HEK293 (cell line): ENCODE measurements around the gene GNAQ.

Experiments used
- CTCF ChIA-PET: fragments of 350-600 bp; formaldehyde crosslinking; extraction: SDS; loops from one replicate; lab custom pipeline; 2021; ENCODE audit warnings: antibody characterized with exemption; lab: Yijun Ruan, JAX
- POLR2A ChIA-PET: fragments of 300-600 bp; formaldehyde crosslinking; extraction: SDS; loops from one replicate; lab custom pipeline; 2020; ENCODE audit warnings: antibody characterized with exemption, inconsistent platforms; lab: Yijun Ruan, JAX
- H3K27ac ChIP-seq: fragments of 200-500 bp; sonication (Bioruptor generic); 2 replicates; pipeline ENCODE4 v1.5.1; 2014; ENCODE audit warnings: low read depth, low read length, control low read depth, inconsistent platforms; ENCODE audit errors: extremely low read depth
- H3K36me3 ChIP-seq, 2 experiments: fragments of 200-500 bp in 1 of 2; sonication (Bioruptor generic) in 1 of 2; 1 replicate in 1 of 2; 2 replicates in 1 of 2; pipeline ENCODE4 v1.5.1; 2014 to 2017; ENCODE audit warnings: inconsistent platforms in 2 of 2, low read length in 2 of 2; ENCODE audit not compliant: control insufficient read depth in 2 of 2, insufficient read depth in 1 of 2
- H3K4me1 ChIP-seq: fragments of 200-500 bp; sonication (Bioruptor generic); 2 replicates; pipeline ENCODE4 v1.5.1; 2014; ENCODE audit warnings: mild to moderate bottlenecking, low read length, inconsistent platforms; ENCODE audit not compliant: control insufficient read depth, insufficient read depth
- H3K4me3 ChIP-seq: 2 replicates; pipeline ENCODE4 v1.5.1; 2011; ENCODE audit warnings: low read depth, mild to moderate bottlenecking, control low read depth, low read length, moderate library complexity
- H3K9me3 ChIP-seq: fragments of 200-500 bp; sonication (Bioruptor generic); 2 replicates; pipeline ENCODE4 v1.5.1; 2014; ENCODE audit warnings: low read depth, low read length, inconsistent platforms; ENCODE audit not compliant: control insufficient read depth, insufficient read depth
- HOXD13 ChIP-seq: sonication (generic); formaldehyde crosslinking; IDR thresholded peaks from 2 replicates; pipeline ENCODE4 v1.8.0; 2022; ENCODE audit warnings: missing genetic modification reagents, borderline replicate concordance
- ZBTB21 ChIP-seq: fragments of 450-650 bp; formaldehyde crosslinking; IDR thresholded peaks from 2 replicates; pipeline ENCODE4 v1.5.1; 2017; ENCODE audit warnings: missing biosample characterization, missing genetic modification characterization
- ZNF121 ChIP-seq: fragments of 450-650 bp; formaldehyde crosslinking; IDR thresholded peaks from 2 replicates; pipeline ENCODE4 v1.5.1; 2016; ENCODE audit warnings: missing biosample characterization, missing genetic modification characterization
- ZNF169 ChIP-seq: fragments of 450-650 bp; formaldehyde crosslinking; IDR thresholded peaks from 2 replicates; pipeline ENCODE4 v1.5.1; 2016; ENCODE audit warnings: missing biosample characterization, missing genetic modification characterization
- ZNF175 ChIP-seq: fragments of 450-650 bp; formaldehyde crosslinking; IDR thresholded peaks from 2 replicates; pipeline ENCODE4 v1.5.1; 2016; ENCODE audit warnings: missing biosample characterization, missing genetic modification characterization
- ZNF24 ChIP-seq: fragments of 450-650 bp; formaldehyde crosslinking; IDR thresholded peaks from 2 replicates; pipeline ENCODE4 v1.5.1; 2016; ENCODE audit warnings: missing biosample characterization, missing genetic modification characterization
- ZNF274 ChIP-seq, 2 experiments: fragments of 200-500 bp in 1 of 2; fragments of 450-650 bp in 1 of 2; sonication (Bioruptor generic) in 1 of 2; formaldehyde crosslinking in 1 of 2; IDR thresholded peaks; 2 replicates each; pipeline versions ENCODE4 v1.5.1 to v1.6.1; 2014 to 2016; ENCODE audit warnings: borderline replicate concordance in 1 of 2, inconsistent platforms in 1 of 2, low read length in 1 of 2, missing biosample characterization in 1 of 2, missing genetic modification characterization in 1 of 2
- ZNF292 ChIP-seq: fragments of 450-650 bp; formaldehyde crosslinking; IDR thresholded peaks from 2 replicates; pipeline ENCODE4 v1.5.1; 2016; ENCODE audit warnings: low read depth, missing biosample characterization, missing genetic modification characterization, borderline replicate concordance
- ZNF426 ChIP-seq: fragments of 450-650 bp; formaldehyde crosslinking; IDR thresholded peaks from 2 replicates; pipeline ENCODE4 v1.5.1; 2017; ENCODE audit warnings: missing biosample characterization, missing genetic modification characterization, mild to moderate bottlenecking, inconsistent platforms, moderate library complexity
- ZNF670 ChIP-seq: fragments of 450-650 bp; formaldehyde crosslinking; IDR thresholded peaks from 2 replicates; pipeline ENCODE4 v1.5.1; 2016; ENCODE audit warnings: missing biosample characterization, missing genetic modification characterization, low read depth
- ZNF776 ChIP-seq: fragments of 450-650 bp; formaldehyde crosslinking; IDR thresholded peaks from 2 replicates; pipeline ENCODE4 v1.5.0; 2017; ENCODE audit warnings: missing biosample characterization, missing genetic modification characterization, borderline replicate concordance
- ZNF837 ChIP-seq: fragments of 450-650 bp; formaldehyde crosslinking; IDR thresholded peaks from 2 replicates; pipeline ENCODE4 v1.5.1; 2016; ENCODE audit warnings: missing biosample characterization, missing genetic modification characterization
- TF ChIP-seq, protein P1 (sequence below): fragments of 450-650 bp; formaldehyde crosslinking; IDR thresholded peaks from 2 replicates; pipeline ENCODE4 v1.5.1; 2016; ENCODE audit warnings: missing biosample characterization, missing genetic modification characterization
- TF ChIP-seq, protein P2 (sequence below): fragments of 450-650 bp; formaldehyde crosslinking; IDR thresholded peaks from 2 replicates; pipeline ENCODE4 v1.5.1; 2016; ENCODE audit warnings: missing biosample characterization, missing genetic modification characterization
- TF ChIP-seq, protein P3 (sequence below): fragments of 450-650 bp; formaldehyde crosslinking; IDR thresholded peaks from 2 replicates; pipeline ENCODE4 v1.5.1; 2017; ENCODE audit warnings: missing biosample characterization, missing genetic modification characterization
- TF ChIP-seq, protein P4 (sequence below): fragments of 450-650 bp; formaldehyde crosslinking; IDR thresholded peaks from 2 replicates; pipeline ENCODE4 v1.5.1; 2016; ENCODE audit warnings: missing biosample characterization, missing genetic modification characterization

The GNAQ gene

DNA sequence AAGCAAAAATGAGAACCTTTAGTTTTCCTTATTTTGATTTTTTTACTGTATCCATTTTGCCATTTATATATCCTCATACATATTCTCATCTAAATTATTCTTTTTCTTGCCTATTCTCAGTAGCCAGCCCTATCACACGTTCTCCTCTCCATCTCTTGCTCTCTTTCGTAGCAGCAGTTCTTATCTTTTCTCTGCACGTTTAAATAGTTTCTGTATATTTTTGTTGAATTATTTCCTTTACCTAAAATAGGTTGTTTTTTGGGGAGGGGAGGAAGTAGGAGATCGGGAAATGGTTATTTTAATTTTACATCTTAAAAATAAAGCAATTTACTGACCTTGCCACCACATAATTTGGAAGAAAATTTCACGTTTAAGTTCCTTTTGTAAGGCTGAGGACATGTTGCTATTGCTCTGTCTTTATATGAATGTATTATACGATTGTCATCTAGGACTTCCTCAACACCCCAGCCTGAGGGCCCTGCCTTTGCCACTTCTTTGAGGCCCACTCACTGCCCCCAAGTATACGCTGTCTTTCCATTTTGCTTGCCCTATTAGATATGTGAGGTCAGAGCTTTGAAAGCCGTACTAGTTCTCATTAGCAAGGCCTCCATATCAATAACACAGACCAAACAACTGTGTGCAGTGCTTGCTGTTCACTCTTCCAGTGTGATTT lies 140.3 kb downstream of the GNAQ start:
- H3K27ac ChIP-seq = no peak overlapping the region
- CTCF ChIA-PET = no interaction called here
- POLR2A ChIA-PET = no interaction called here

DNA sequence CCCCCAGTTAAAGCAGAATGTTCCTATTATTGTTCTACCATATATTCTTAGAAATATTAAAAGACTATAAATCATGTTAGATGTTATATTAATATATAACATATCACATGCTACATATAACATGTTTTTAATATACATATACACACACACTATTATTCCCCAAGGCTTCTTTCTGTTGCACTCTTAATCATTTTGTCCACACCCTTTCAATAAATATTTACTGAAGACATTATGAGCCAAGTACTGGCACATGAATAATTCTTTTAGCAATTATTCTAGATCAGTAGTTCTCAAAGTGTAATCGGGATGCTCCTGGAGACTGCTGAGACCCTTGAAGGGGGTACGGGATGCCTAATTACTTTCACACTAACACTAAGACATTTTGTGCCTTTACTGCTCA lies 143.9 kb downstream of the GNAQ start:
- no peak for TF ChIP-seq ZNF776 (tag by site-specific recombination)
- no peak for TF ChIP-seq ZNF426
- TF ChIP-seq, protein P1, sequence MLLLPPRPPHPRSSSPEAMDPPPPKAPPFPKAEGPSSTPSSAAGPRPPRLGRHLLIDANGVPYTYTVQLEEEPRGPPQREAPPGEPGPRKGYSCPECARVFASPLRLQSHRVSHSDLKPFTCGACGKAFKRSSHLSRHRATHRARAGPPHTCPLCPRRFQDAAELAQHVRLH (tag by site-specific recombination) = no peak
- TF ChIP-seq ZNF292 (tag by site-specific recombination) = no peak
- no peak for TF ChIP-seq ZNF274 (IDR thresholded peaks at IDR 0.05; ENCODE audit: low read length)
- TF ChIP-seq ZNF274 (tag by site-specific recombination; IDR thresholded peaks at IDR 0.05; ENCODE audit: borderline replicate concordance) = no peak
- TF ChIP-seq ZBTB21 (tag by site-specific recombination) = no peak
- TF ChIP-seq ZNF24 = no peak
- H3K36me3 ChIP-seq = no peaks in the 10 kb centered on the region
- CTCF ChIA-PET = interaction anchor here (0.5 kb wide), 1 partner anchor 46 kb away, joined by 3 read pairs; no protein-coding TSS in a partner anchor
- H3K4me3 ChIP-seq = no peak overlapping the region
- POLR2A ChIA-PET = no interaction called here
- no peaks in the 10 kb centered on the region for H3K4me1 ChIP-seq
- H3K9me3 ChIP-seq = no peaks in the 10 kb centered on the region
- H3K27ac ChIP-seq = no peak overlapping the region

More for the DNA sequence above, 140.3 kb downstream of the GNAQ start:
- TF ChIP-seq ZNF169 (tag by site-specific recombination) (no peak), ZNF670 (no peak), ZNF837 (tag by site-specific recombination) (no peak), HOXD13 (CRISPR knock-in tag) (no peak), ZNF175 (tag by site-specific recombination) (no peak)
- TF ChIP-seq, protein P2, sequence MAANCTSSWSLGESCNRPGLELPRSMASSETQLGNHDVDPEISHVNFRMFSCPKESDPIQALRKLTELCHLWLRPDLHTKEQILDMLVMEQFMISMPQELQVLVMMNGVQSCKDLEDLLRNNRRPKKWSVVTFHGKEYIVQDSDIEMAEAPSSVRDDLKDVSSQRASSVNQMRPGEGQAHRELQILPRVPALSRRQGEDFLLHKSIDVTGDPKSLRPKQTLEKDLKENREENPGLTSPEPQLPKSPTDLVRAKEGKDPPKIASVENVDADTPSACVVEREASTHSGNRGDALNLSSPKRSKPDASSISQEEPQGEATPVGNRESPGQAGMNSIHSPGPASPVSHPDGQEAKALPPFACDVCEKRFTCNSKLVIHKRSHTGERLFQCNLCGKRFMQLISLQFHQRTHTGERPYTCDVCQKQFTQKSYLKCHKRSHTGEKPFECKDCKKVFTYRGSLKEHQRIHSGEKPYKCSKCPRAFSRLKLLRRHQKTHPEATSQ (tag by site-specific recombination) = no peak
- TF ChIP-seq, protein P3, sequence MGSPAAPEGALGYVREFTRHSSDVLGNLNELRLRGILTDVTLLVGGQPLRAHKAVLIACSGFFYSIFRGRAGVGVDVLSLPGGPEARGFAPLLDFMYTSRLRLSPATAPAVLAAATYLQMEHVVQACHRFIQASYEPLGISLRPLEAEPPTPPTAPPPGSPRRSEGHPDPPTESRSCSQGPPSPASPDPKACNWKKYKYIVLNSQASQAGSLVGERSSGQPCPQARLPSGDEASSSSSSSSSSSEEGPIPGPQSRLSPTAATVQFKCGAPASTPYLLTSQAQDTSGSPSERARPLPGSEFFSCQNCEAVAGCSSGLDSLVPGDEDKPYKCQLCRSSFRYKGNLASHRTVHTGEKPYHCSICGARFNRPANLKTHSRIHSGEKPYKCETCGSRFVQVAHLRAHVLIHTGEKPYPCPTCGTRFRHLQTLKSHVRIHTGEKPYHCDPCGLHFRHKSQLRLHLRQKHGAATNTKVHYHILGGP = no peak
- Histone ChIP-seq H3K9me3 (no peaks in the 10 kb centered on the region), H3K4me3 (no peak overlapping the region), H3K4me1 (no peaks in the 10 kb centered on the region), H3K36me3 (no peaks in the 10 kb centered on the region)

DNA sequence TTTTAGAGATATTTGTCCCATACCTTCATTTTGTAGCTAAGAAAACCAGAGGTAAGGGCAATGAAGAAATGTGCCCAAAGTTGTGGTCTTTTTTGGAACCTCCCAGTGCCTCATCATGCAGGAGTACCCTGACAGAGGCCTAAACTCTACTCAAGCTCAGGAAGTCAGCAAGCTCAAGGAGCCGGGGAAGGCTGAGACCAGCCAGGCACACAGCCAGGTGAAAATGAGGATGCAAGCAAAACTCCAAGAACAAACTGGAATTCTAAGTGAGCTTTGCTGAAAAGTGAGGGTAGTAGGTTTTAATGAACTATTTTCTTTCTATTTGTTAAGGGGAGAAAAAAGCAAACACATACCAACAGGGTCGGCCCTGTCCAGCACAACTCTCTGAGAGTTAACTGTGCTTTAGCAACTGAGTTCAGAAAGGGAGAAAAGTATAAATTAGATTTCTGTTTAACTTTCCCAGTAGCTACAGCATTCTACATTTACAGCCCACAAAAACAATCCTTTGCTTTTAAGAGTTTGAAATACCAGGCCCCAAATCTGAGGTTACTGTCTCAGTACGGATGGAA lies 146.4 kb downstream of the GNAQ start:
- no peaks in the 10 kb centered on the region for H3K9me3 ChIP-seq
- ChIA-PET POLR2A (no interaction called here), CTCF (interaction anchor here (0.9 to 1.5 kb wide), 4 partner anchors 8 to 150 kb away, joined by 3 to 6 read pairs (median 4); no protein-coding TSS in a partner anchor)
- H3K36me3 ChIP-seq = no peaks in the 10 kb centered on the region
- no peak overlapping the region for H3K27ac ChIP-seq
- no peaks in the 10 kb centered on the region for H3K4me1 ChIP-seq
- TF ChIP-seq ZNF121 (tag by site-specific recombination) = no peak
- TF ChIP-seq, protein P4, sequence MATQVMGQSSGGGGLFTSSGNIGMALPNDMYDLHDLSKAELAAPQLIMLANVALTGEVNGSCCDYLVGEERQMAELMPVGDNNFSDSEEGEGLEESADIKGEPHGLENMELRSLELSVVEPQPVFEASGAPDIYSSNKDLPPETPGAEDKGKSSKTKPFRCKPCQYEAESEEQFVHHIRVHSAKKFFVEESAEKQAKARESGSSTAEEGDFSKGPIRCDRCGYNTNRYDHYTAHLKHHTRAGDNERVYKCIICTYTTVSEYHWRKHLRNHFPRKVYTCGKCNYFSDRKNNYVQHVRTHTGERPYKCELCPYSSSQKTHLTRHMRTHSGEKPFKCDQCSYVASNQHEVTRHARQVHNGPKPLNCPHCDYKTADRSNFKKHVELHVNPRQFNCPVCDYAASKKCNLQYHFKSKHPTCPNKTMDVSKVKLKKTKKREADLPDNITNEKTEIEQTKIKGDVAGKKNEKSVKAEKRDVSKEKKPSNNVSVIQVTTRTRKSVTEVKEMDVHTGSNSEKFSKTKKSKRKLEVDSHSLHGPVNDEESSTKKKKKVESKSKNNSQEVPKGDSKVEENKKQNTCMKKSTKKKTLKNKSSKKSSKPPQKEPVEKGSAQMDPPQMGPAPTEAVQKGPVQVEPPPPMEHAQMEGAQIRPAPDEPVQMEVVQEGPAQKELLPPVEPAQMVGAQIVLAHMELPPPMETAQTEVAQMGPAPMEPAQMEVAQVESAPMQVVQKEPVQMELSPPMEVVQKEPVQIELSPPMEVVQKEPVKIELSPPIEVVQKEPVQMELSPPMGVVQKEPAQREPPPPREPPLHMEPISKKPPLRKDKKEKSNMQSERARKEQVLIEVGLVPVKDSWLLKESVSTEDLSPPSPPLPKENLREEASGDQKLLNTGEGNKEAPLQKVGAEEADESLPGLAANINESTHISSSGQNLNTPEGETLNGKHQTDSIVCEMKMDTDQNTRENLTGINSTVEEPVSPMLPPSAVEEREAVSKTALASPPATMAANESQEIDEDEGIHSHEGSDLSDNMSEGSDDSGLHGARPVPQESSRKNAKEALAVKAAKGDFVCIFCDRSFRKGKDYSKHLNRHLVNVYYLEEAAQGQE (tag by site-specific recombination) = peak; percentile 66; the same call in 1 of the 2 replicates
- H3K4me3 ChIP-seq = no peak overlapping the region
